GM18951 (cell line): ENCODE data around the gene PTPRG.
"Not testable (repeated sequence)": the region's sequence is repeated elsewhere in the genome, so short reads cannot be mapped to it uniquely, and the experiment has no call there.

Experiments used
- POLR2A ChIP-seq: IDR thresholded peaks from 4 replicates; pipeline ENCODE4 v1.6.1; 2011; ENCODE audit warnings: mild to moderate bottlenecking; ENCODE audit not compliant: insufficient read length, insufficient read depth; ENCODE audit errors: extremely low read depth
- in situ Hi-C: fragments of 300-500 bp; cut with MboI; formaldehyde crosslinking; loops from one replicate; pipeline ENCODE4 v1.12.0; 2022; ENCODE audit warnings: low sequenced_read_pairs, mixed read lengths, inconsistent platforms; ENCODE audit not compliant: unreplicated experiment

The PTPRG gene

GRCh38 chr3:61715886-61716527 lies 154.6 kb downstream of the PTPRG start:
- in situ Hi-C loops: no loop called here
- TF ChIP-seq POLR2A: no peak

DNA sequence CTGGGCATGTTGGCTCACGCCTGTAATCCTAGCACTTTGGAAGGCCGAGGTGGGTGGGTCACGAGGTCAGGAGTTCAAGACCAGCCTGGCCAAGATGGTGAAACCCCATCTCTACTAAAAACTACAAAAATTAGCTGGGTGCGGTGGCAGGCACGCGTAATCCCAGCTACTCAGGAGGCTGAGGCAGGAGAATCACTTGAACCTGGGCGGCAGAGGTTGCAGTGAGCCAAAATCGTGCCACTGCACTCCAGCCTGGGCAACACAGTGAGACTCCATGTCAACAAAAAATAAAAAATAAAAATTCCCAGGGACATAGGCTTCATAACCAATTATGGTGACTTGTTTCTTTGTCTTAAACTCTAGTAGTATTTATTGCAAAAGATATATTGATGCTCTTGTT lies 155.3 kb downstream of the PTPRG start:
- in situ Hi-C loops: not testable (repeated sequence)

- in situ Hi-C loops: no loop called here
- no peak for TF ChIP-seq POLR2A
These were observed 157.2 kb downstream of the PTPRG start for GRCh38 chr3:61718565-61718964.

- no peak for TF ChIP-seq POLR2A
- in situ Hi-C loops: no loop called here
These were observed 158.1 kb downstream of the PTPRG start for GRCh38 chr3:61719278-61719977.

DNA sequence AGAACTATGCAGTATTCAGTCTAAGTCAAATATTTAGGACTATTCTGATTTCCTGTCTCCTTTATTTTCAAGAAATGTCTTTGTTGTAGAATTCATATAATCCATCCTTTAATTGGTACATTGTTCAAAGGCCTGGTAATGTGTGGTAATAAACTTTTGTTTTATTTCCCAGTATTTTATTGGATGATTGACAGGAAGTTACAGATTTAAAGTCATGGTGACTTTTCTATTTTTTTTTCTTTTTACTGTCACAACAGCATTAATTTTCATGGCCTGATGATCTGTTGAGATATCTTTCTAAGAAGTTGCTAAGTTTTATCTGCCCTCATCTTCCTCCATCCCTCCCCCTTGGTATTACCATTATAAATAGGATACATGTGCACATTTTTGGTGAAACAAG lies 161.7 kb downstream of the PTPRG start:
- in situ Hi-C loops: no loop called here
- TF ChIP-seq POLR2A: no peak

DNA sequence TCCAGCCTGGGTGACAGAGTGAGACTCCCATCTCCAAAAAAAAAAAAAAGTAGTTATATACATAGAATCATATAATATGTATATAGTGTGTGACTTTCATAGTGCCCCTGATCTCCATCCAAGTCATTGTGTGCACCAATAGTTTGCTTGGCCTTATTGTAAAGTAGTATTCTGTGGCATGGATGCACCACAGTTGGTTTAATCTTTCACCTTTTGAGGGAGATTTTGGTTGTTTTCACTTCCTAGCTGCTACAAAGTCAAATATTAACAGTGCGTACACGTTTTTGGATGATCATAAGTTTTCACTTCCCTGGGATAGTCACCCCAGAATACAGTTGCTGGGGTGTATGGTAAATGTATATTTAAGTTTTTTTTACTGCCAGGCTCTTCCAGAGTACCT lies 162.8 kb downstream of the PTPRG start:
- no peak for TF ChIP-seq POLR2A
- in situ Hi-C loops: no loop called here

- in situ Hi-C loops: no loop called here
These were observed 163.4 kb downstream of the PTPRG start for GRCh38 chr3:61724801-61725200.

GRCh38 chr3:61725851-61726333 lies 164.5 kb downstream of the PTPRG start:
- no peak for TF ChIP-seq POLR2A
- in situ Hi-C loops: no loop called here

More at GRCh38 chr3:61724801-61725200, 163.4 kb downstream of the PTPRG start:
- no peak for TF ChIP-seq POLR2A

DNA sequence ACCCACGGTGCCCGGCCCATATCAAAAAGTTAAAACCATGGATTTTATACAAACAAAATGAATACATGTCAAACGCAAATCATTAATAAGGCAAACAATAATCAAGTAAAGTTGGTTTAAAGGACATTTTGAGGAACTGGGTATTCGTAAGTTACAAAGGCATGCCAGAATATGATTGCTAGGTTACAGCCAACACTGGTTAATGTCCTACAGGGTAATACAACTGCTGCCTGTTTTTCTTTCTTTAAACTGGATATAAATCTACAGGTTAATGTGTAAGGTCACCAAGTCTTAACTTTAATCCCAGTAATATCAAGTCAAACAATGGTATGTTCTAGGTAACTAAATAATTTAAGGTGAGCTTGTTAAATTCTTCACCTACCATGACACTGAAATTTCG lies 166.1 kb downstream of the PTPRG start:
- in situ Hi-C loops: no loop called here
- TF ChIP-seq POLR2A: no peak

GRCh38 chr3:61729038-61729634 lies 167.8 kb downstream of the PTPRG start:
- no peak for TF ChIP-seq POLR2A
- in situ Hi-C loops: no loop called here

DNA sequence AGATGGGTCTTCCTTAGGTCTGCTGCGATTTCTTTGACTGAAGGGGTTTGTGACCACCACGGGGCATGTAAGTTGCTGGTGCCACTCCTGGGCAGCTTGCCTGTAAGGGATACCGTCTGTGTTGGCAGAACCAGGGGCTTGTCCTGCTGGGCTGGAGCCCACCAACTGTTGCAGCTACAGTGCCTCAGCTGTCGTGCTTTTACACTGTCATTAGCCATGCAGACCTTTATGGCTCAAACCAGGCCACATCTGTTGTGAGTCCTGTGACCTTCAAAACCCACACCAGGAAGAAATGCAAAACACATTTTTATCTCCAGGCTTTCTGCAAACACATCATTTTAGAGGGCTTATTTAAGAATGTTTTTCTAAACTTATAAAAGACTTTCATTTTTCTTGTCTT lies 168.7 kb downstream of the PTPRG start:
- TF ChIP-seq POLR2A: no peak
- in situ Hi-C loops: no loop called here

DNA sequence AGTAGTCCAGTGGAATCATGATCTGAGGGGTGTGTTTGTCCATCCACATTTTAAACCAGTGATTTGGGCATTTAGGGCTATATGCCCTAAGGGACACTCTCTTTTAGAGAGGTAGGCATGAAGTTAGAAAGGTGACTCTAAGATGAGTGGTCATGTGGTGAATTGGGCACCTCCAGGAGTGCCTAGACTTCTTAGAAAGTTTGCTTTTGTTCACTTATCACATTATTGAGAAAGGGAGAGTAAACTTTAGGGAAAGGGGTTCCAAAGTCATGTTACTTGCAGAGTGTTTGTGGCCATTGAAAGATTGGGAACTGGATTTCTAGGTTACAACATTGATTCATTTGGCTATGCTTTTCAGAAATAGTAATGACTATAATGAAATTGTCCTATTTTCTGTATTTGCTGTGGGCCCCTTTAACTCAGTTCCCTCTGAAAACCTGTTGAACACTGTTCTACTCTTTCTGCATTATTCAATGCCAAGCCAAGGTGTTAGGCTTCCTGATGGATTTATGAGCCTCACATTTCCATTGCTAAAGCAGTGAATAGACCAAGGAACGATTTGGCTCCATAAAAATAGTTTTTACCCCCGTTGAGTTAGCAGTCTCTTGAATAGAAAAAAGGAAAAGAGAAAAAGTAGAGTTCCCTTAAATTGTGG lies 169.3 kb downstream of the PTPRG start:
- in situ Hi-C loops: no loop called here
- no peak for TF ChIP-seq POLR2A

GRCh38 chr3:61733000-61733399 lies 171.6 kb downstream of the PTPRG start:
- TF ChIP-seq POLR2A: no peak
- in situ Hi-C loops: no loop called here

DNA sequence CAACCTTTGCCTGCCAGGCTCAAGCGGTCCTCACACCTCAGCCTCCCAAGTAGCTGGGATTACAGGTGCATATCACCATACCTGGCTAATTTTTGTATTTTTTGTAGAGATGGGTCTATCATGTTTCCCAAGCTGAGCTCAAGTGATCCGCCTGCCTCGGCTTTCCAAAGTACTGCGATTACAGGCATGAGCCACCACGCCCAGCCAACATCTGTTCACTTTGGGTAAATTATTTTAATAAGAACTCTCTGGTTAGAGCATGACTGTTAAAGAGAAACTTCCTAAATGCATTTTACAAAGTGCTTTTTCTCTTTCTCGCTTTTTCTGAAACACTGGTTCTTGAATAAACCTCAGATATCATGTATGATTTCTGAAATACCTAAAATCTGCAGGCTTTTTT lies 172.5 kb downstream of the PTPRG start:
- in situ Hi-C loops: no loop called here
- TF ChIP-seq POLR2A: no peak
